Measurements from ENCODE around the gene TBC1D9B. TPM values are rescaled to one million over a fixed set of nuclear protein-coding genes. Genes with fewer than 3 reads are reported as not detected.

The TBC1D9B gene
- total RNA-seq, 2 donors from 2014 or later: 61.6 to 74.1 TPM

DNA sequence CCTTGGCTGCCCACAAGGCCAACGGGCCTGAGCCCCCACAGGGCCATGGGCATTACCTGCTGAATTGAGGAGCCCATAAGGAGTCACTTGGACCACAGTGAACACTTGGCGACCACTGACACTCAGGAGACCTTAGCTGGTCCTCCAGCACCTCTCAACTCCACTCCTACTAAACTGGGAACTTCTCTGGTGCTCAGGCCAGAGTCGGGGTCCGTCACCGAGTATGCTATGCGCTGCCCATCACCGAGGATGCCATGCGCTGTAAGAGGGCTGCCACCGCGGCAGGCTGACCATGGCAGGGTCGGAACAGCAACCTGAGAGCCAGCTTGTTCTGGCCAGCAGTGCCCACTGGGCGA lies 87.6 kb downstream of the TBC1D9B start:
- Mint-ChIP-seq H3K36me3 (ENCODE audit: low read depth) (peaks cover 3% of the 10 kb centered on the region), H3K27ac (peak overlapping the region; percentile 96), H3K4me3 (peak overlapping the region; percentile 82), H3K4me1 (peaks cover 42% of the 10 kb centered on the region), H3K27me3 (no peaks in the 10 kb centered on the region)
- no peaks in the 10 kb centered on the region for H3K9me3 ChIP-seq (ENCODE audit: control insufficient read depth, low read length, poor library complexity, severe bottlenecking)
- DNase-seq: no peak
- ATAC-seq: no peak

DNA sequence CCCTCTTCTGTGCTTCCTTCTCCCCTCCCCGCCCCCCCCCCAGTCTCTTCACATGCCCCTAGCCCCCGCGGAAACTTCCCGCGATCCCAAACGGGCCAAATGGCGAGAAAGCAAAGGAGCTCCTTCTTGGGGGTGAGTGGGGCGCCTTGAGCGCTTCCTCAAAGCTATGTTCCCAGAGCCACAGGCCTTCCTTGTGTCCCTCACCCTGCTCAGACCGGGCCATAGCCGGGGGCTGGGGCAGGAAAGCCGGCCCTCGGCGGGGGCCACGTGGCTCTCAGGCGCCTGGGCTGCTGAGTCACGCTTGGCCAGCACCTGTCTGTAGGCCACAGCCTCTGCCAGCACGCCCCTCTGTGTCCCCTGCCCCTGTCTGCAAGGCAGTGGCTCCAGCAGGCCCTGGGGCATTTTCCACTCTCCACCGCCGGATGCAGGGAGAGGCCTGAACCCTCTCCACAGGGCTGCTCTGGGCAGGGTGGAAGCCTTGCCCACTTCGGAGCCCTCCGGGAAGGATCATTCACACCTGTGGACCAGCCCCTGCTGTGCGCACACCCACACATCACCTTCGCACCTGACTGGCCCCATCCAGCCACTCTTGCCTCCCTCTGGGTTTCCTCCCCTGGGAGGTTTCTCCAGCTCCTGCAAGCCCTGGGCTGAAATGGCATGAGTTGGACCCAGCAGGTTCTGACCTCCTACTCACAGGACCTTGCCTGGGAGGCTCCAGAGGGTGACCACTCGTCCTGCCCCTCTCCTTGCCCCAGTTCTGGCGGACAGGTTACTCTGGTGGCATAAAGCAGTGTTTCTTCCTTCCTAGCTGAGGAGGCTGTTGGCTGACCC lies 88.2 kb downstream of the TBC1D9B start:
- H3K4me1 Mint-ChIP-seq: peaks cover 39% of the 10 kb centered on the region
- H3K4me3 Mint-ChIP-seq: peak overlapping the region; percentile 82
- ATAC-seq: peak; percentile 5
- DNase-seq: peak in 2 of 3 donors; percentile 30 to 43
- H3K27me3 Mint-ChIP-seq: no peaks in the 10 kb centered on the region
- H3K36me3 Mint-ChIP-seq (ENCODE audit: low read depth): peaks cover under 1% of the 10 kb centered on the region
- peak overlapping the region; percentile 96 for H3K27ac Mint-ChIP-seq
- no peaks in the 10 kb centered on the region for H3K9me3 ChIP-seq (ENCODE audit: control insufficient read depth, low read length, poor library complexity, severe bottlenecking)

DNA sequence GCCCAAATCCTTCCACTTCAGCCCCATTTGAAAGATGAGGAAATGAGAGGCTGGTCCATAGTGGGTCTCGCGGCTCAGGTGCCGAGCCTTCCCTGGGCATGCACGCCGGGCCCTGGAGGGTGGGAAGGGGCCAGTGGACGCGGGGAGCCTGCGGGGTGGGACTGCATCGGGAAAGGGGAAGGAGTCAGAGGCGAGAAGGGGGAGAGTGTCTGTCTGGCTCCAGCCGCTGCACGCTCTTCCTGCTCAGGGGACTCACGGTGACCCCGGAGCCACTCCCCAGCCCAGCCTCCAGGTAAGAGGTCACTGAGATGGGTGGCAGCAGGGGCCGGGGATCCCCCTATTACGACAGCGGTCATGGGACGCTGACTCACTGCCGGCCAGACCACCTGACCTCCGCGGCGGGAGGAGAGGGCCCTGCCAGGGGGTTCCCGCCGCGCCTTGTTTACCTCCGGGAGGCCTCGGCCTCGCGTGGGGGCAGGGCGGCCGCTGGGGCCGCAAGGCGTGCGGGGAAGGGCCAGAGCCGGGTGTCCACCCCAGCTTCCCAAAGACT lies 88.9 kb downstream of the TBC1D9B start:
- Mint-ChIP-seq H3K4me3 (peak overlapping the region; percentile 84), H3K4me1 (peaks cover 38% of the 10 kb centered on the region), H3K36me3 (ENCODE audit: low read depth) (no peaks in the 10 kb centered on the region), H3K27me3 (no peaks in the 10 kb centered on the region), H3K27ac (peak overlapping the region; percentile 96)
- H3K9me3 ChIP-seq (ENCODE audit: control insufficient read depth, low read length, poor library complexity, severe bottlenecking): no peaks in the 10 kb centered on the region
- ATAC-seq (peak; percentile 78), DNase-seq (peak; percentile 85 to 94 (median 90))

DNA sequence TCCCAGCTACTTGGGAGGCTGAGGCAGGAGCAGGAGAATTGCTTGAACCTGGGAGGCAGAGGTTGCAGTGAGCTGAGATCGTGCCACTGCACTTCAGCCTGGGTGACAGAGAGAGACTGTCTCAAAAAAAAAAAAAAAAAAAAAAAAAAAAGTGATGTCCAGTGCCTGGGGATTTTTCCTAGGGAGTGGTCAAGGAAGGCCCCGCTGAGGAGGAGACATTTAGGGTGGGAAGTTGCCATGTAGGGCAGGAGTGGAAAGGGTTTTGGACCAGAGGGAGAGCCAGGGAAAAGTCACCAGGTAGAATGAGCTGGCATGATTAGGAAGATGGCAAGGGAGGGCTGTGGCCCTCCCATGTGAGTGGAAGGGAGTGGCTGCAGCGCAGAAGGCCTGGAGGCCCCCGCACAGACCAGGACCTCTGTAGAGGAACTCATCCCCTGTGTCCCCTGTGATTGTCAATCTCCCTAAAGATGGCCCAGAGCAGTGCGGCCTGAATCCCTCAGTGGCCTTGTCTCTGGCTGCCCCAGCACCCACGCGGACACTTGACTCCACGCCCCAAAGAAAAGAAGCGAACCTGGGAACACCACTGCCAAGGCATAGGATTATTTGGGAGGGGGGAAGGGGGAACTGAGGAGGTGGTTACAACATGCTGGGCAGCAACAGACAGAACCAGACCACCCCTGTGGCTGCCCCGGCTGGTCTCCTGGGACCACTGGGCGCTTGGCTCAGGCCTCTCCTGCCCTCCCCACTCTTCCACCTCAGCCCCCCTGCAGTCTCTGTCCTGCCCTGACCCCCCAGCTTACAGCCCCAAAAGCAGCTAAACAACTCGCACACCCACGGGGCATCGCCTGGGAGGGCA lies 89.6 kb downstream of the TBC1D9B start:
- no peak for DNase-seq
- no peak for ATAC-seq
- Mint-ChIP-seq H3K27ac (peak overlapping the region; percentile 96), H3K36me3 (ENCODE audit: low read depth) (no peaks in the 10 kb centered on the region), H3K4me1 (peaks cover 36% of the 10 kb centered on the region), H3K4me3 (peak overlapping the region; percentile 84), H3K27me3 (no peaks in the 10 kb centered on the region)
- no peaks in the 10 kb centered on the region for H3K9me3 ChIP-seq (ENCODE audit: control insufficient read depth, low read length, poor library complexity, severe bottlenecking)

GRCh38 chr5:179817470-179817840 lies 90.2 kb downstream of the TBC1D9B start:
- Mint-ChIP-seq H3K36me3 (ENCODE audit: low read depth) (no peaks in the 10 kb centered on the region), H3K4me3 (peak overlapping the region; percentile 49), H3K4me1 (peaks cover 31% of the 10 kb centered on the region), H3K27ac (peak overlapping the region; percentile 96), H3K27me3 (no peaks in the 10 kb centered on the region)
- H3K9me3 ChIP-seq (ENCODE audit: control insufficient read depth, low read length, poor library complexity, severe bottlenecking): no peaks in the 10 kb centered on the region
- ATAC-seq (no peak), DNase-seq (no peak)

- H3K9me3 ChIP-seq (ENCODE audit: control insufficient read depth, low read length, poor library complexity, severe bottlenecking): no peaks in the 10 kb centered on the region
- H3K4me1 Mint-ChIP-seq: peaks cover 26% of the 10 kb centered on the region
- no peak for DNase-seq
- no peaks in the 10 kb centered on the region for H3K36me3 Mint-ChIP-seq (ENCODE audit: low read depth)
- peak overlapping the region; percentile 96 for H3K27ac Mint-ChIP-seq
- no peaks in the 10 kb centered on the region for H3K27me3 Mint-ChIP-seq
- ATAC-seq: no peak
- peak overlapping the region; percentile 49 for H3K4me3 Mint-ChIP-seq
Measured at GRCh38 chr5:179816796-179817469, 90.8 kb downstream of the TBC1D9B start.

- Mint-ChIP-seq H3K36me3 (ENCODE audit: low read depth) (no peaks in the 10 kb centered on the region), H3K27ac (no peak overlapping the region), H3K4me3 (peak overlapping the region; percentile 25), H3K27me3 (no peaks in the 10 kb centered on the region), H3K4me1 (peaks cover 21% of the 10 kb centered on the region)
- H3K9me3 ChIP-seq (ENCODE audit: control insufficient read depth, low read length, poor library complexity, severe bottlenecking): no peaks in the 10 kb centered on the region
- ATAC-seq (no peak), DNase-seq (no peak)
Measured at GRCh38 chr5:179816401-179816795, 91.3 kb downstream of the TBC1D9B start.

DNA sequence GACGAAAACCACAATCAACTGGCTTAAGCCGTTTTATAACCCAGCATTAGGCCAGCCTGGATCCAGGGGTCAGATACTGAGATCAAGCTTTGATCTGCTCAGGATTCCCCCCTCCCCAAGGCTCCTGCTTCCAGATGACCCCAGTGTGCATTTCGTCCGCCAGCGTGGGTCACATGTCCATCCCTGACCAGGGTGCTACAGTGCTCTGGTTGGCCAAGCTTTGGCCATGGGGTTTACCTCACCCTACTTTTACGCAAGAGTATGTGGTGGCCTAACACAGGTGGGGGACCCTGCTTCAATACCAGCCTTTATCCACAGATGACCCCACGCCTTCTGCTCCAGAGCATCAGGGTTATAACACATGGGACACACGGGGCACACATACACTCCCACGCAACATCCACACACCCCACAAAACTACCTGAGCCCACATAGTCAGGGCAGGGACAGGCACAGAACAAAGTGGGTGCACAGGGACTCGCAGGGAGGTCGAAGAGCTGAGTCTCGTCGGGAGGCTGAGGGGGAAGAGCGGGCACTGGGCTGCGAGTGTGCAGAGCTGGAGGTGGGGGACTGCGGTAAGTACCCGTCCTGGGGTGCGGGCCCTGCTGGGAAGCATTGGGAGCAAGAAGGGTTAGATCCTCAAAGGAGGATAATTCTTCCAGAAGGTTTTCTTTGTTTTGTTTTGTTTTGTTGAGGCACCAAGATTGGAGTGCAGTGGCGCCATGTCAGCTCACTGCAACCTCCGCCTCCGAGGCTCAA lies 92.0 kb downstream of the TBC1D9B start:
- DNase-seq (no peak), ATAC-seq (no peak)
- H3K4me3 Mint-ChIP-seq: peak overlapping the region; percentile 37
- peaks cover 20% of the 10 kb centered on the region for H3K4me1 Mint-ChIP-seq
- no peaks in the 10 kb centered on the region for H3K9me3 ChIP-seq (ENCODE audit: control insufficient read depth, low read length, poor library complexity, severe bottlenecking)
- H3K27me3 Mint-ChIP-seq: no peaks in the 10 kb centered on the region
- H3K36me3 Mint-ChIP-seq (ENCODE audit: low read depth): no peaks in the 10 kb centered on the region
- H3K27ac Mint-ChIP-seq: peak overlapping the region; percentile 79

- H3K4me3 Mint-ChIP-seq: no peak overlapping the region
- H3K27me3 Mint-ChIP-seq: no peaks in the 10 kb centered on the region
- no peak for ATAC-seq
- DNase-seq: no peak
- H3K9me3 ChIP-seq (ENCODE audit: control insufficient read depth, low read length, poor library complexity, severe bottlenecking): no peaks in the 10 kb centered on the region
- peaks cover 10% of the 10 kb centered on the region for H3K4me1 Mint-ChIP-seq
- H3K27ac Mint-ChIP-seq: no peak overlapping the region
- H3K36me3 Mint-ChIP-seq (ENCODE audit: low read depth): no peaks in the 10 kb centered on the region
Measured at GRCh38 chr5:179814090-179814489, 93.6 kb downstream of the TBC1D9B start.

GRCh38 chr5:179812997-179813607 lies 94.6 kb downstream of the TBC1D9B start:
- Mint-ChIP-seq H3K27ac (no peak overlapping the region), H3K4me3 (no peak overlapping the region), H3K27me3 (no peaks in the 10 kb centered on the region), H3K36me3 (ENCODE audit: low read depth) (no peaks in the 10 kb centered on the region), H3K4me1 (peaks cover 4% of the 10 kb centered on the region)
- ATAC-seq (no peak), DNase-seq (no peak)
- no peaks in the 10 kb centered on the region for H3K9me3 ChIP-seq (ENCODE audit: control insufficient read depth, low read length, poor library complexity, severe bottlenecking)

DNA sequence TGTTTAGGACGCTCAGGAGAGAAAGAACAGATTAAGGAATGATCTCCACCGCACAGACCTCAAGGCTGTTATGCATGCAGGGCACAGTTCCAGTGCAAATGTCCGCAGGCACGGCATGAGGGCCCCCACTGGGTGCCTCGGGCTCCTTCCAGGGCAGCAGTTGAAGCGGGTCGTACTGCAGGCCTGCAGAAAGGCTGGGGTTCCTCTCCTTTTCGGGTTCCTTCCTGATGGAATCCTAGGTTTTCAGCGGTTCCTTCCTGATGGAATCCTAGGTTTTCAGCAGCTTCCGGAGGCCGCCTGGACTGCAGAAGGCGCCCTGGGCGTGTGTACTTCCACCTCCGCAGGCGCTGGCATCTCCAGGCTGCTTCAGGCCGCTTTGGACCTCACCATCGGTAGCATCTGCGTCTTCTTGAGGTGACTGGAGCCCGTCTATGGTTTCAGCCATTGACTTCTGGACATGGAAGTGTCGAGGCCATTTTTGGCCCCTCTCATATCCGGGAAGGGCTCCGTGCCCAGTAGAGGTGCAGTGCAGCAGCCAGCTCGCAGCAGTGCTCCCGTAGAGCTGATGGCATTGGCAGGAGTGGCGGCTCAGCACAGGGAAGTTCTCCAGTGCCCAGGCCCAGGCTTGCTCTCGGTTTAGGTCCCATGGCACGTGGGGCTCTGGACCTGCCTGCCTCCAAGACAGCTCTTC lies 95.4 kb downstream of the TBC1D9B start:
- no peak overlapping the region for H3K27ac Mint-ChIP-seq
- no peak for DNase-seq
- H3K27me3 Mint-ChIP-seq: no peaks in the 10 kb centered on the region
- H3K36me3 Mint-ChIP-seq (ENCODE audit: low read depth): no peaks in the 10 kb centered on the region
- ATAC-seq: no peak
- H3K4me3 Mint-ChIP-seq: no peak overlapping the region
- H3K4me1 Mint-ChIP-seq: peaks cover 3% of the 10 kb centered on the region
- H3K9me3 ChIP-seq (ENCODE audit: control insufficient read depth, low read length, poor library complexity, severe bottlenecking): no peaks in the 10 kb centered on the region
